Thymus (tissue), 11 donors: ENCODE data around the gene HOXD9. TPM values are rescaled to one million over a fixed set of nuclear protein-coding genes. Genes with fewer than 3 reads are reported as not detected.
A peak's percentile ranks its signal among the peaks of the same experiment; 100 is the strongest.

Experiments
- DNase-seq, 9 donors: peaks; one replicate each; pipeline ENCODE4 v3.0.0-alpha.2; 2013; ENCODE audit warnings: low spot score in 9 of 9, low read depth in 6 of 9, missing footprints in 1 of 9
- H3K27ac ChIP-seq, 2 donors: one replicate each; pipeline ENCODE4 v1.5.1; 2013; ENCODE audit warnings: control low read depth in 1 of 2, low read depth in 1 of 2, low read length in 1 of 2, mild to moderate bottlenecking in 1 of 2, moderate library complexity in 1 of 2
- H3K27me3 ChIP-seq, 2 donors: one replicate each; pipeline ENCODE4 v1.5.1; 2013; ENCODE audit warnings: low read length in 1 of 2; ENCODE audit not compliant: control insufficient read depth in 2 of 2, insufficient read depth in 1 of 2
- H3K36me3 ChIP-seq, 2 donors: one replicate each; pipeline ENCODE4 v1.5.1; 2013; ENCODE audit warnings: low read length in 1 of 2, mild to moderate bottlenecking in 1 of 2, moderate library complexity in 1 of 2; ENCODE audit not compliant: control insufficient read depth in 2 of 2, insufficient read depth in 2 of 2
- H3K4me1 ChIP-seq, 2 donors: one replicate each; pipeline ENCODE4 v1.5.1; 2013; ENCODE audit warnings: low read length in 2 of 2; ENCODE audit not compliant: control insufficient read depth in 2 of 2, insufficient read depth in 2 of 2
- H3K4me3 ChIP-seq, 2 donors: one replicate each; pipeline ENCODE4 v1.5.1; 2013; ENCODE audit warnings: low read length in 2 of 2, control low read depth in 1 of 2, mild to moderate bottlenecking in 1 of 2
- H3K9me3 ChIP-seq, 2 donors: one replicate each; pipeline ENCODE4 v1.5.1; 2013; ENCODE audit warnings: low read length in 1 of 2, mild to moderate bottlenecking in 1 of 2; ENCODE audit not compliant: control insufficient read depth in 2 of 2, insufficient read depth in 1 of 2
- WGBS: extraction: QIAGEN DNeasy Blood & Tissue Kit; methylation state at CpG from one replicate; pipeline ENCODE4 v1.1.7; 2013; 5-methylcytosine and 5-hydroxymethylcytosine counted together
- polyA plus RNA-seq: library from polyadenylated mRNA; stranded (reverse); fragments of 200-250 nt; gene quantifications from one replicate; pipeline ENCODE4 v1.2.3, GENCODE V29; 2013
- total RNA-seq: library from RNA; stranded (reverse); fragments of 120-200 nt; gene quantifications from one replicate; pipeline ENCODE4 v1.2.4, GENCODE V29; 2013
- donor health status: healthy.

HOXD9 gene
- total and polyA plus RNA-seq, 2 donors: 0.14 to 1.8 TPM

DNA sequence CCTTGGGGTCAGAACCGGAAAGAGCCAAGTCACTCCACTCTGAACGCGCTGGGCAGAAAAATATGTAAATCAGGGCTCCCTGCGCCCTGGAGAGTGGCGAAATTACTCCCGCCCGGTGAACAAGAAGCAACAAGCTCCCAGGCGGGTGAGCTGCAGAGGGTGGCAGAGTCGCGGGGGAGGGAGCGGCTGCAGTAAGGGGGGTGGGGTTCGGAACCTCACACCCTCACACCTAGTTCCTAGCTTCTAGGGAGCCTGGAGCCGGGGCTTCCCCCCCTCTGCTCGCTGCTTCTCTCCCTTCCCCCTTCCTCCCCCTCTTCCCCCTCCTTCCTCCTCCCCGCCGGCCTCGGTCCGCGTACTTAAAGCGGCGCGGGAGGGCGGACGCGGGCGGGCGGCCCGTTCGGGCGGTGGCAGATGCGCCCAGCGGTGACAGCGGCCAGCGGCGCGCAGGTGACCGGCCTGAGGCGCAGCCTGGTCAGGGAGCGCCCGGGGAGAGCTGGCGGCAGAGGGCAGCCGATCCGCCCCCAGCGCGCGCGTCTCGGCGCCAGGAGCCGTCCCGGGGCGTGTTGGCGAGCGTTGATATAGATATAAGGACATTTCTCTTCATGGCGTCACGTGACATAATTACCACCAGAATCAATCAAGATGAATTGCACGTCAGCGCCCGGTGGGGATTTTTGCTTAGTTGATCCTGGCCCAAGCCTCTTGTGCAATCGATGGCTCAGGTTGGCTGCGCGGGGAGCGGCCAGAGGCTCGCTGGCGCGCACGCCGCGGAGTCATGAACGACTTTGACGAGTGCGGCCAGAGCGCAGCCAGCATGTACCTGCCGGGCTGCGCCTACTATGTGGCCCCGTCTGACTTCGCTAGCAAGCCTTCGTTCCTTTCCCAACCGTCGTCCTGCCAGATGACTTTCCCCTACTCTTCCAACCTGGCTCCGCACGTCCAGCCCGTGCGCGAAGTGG lies 15.7 kb upstream of the HOXD9 start, which contains the start of gene HOXD11:
Gene HOXD11, plus strand, starts transcription at position 700 of the 959 bp plus-strand sequence. Its CDS starts 76 bp downstream, at position 776.
- no peak within 1 kb of the TSS for H3K27ac ChIP-seq
- DNase-seq: no peak
- H3K4me3 ChIP-seq: no peak within 1 kb of the TSS
- peaks cover 93 to 98% of the 10 kb centered on the region in 2 donors for H3K27me3 ChIP-seq
- H3K9me3 ChIP-seq: peaks cover 0 to 4% of the 10 kb centered on the region in 2 donors
- peaks cover 0 to 3% of the 10 kb centered on the region in 2 donors for H3K4me1 ChIP-seq
- 4% methylated on average over 85 of the region's 85 CpGs for WGBS
- H3K36me3 ChIP-seq: no peaks in the 10 kb centered on the region

DNA sequence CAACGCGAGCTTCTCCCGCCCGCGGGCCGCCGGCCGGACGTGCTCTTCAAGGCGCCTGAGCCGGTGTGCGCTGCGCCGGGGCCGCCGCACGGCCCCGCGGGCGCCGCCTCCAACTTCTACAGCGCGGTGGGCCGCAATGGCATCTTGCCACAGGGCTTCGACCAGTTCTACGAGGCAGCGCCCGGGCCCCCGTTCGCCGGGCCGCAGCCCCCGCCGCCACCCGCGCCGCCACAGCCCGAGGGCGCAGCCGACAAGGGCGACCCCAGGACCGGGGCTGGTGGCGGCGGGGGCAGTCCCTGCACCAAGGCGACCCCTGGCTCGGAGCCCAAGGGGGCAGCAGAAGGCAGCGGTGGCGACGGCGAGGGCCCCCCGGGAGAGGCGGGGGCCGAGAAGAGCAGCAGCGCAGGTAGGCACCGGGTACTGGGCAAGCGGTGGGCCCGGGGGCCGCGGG lies 14.8 kb upstream of the HOXD9 start:
- Histone ChIP-seq H3K4me1 (peaks cover 0 to 3% of the 10 kb centered on the region in 2 donors), H3K27me3 (peaks cover 93 to 98% of the 10 kb centered on the region in 2 donors), H3K27ac (no peak overlapping the region), H3K4me3 (no peak overlapping the region), H3K9me3 (peaks cover 0 to 4% of the 10 kb centered on the region in 2 donors), H3K36me3 (no peaks in the 10 kb centered on the region)
- no peak for DNase-seq
- WGBS: 5% methylated on average over 59 of the region's 59 CpGs

DNA sequence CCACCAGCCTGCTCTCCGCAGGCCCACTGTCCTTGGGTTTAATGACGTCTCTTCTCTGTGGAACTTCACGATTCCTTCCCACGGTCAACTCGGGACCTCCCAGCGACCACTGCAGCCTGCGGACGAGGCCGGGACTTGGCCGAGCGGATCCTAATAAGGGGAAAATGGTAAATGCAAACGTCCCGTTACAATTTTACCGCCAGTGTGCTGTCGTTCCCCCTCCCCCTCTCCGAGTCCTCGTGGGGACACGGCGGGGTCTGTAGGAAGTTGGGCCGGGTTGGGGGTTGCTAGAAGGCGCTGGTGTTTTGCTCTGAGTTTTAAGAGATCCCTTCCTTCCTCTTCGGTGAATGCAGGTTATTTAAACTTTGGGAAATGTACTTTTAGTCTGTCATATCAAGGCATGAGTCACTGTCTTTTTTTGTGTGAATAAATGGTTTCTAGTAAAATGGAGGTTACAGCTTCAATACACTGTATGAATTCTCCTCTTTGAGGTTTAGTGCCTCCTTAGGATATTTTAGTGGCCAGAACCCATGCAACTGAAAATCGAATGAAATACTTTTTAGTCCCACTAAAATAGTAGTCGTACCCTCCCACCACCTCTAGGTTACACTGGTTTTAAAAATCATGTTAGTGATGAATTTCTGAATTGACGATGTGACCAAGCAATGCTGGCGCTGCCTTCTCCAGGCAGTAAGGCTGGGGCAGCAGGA lies 13.2 kb upstream of the HOXD9 start:
- Histone ChIP-seq H3K27ac (no peak overlapping the region), H3K27me3 (peaks cover 89 to 98% of the 10 kb centered on the region in 2 donors), H3K9me3 (peaks cover 0 to 3% of the 10 kb centered on the region in 2 donors), H3K4me1 (peaks cover 0 to 3% of the 10 kb centered on the region in 2 donors), H3K4me3 (no peak overlapping the region), H3K36me3 (no peaks in the 10 kb centered on the region)
- 12% methylated on average over 26 of the region's 26 CpGs for WGBS
- DNase-seq: no peak

DNA sequence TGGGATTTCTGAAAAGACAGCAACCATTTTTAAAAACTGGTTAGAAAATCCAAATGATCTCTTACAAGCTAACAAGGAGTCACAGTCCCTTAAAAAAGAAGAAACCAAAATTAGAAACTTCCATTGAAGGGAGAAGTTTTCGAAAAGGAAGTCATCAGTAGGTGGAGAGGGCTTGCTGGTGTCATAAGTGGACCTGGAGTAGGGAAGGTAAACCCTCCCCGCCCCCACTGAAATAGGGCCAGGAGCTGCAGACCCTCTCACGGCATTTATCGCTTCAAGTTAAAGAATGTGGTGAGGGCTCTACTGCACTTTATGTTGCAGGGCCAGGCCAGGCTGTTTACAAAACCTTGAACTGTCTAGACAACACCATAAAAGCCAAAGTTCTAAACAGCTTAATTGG lies 12.6 kb upstream of the HOXD9 start:
- WGBS: 15% methylated on average over 4 of the region's 4 CpGs
- Histone ChIP-seq H3K27ac (no peak overlapping the region), H3K27me3 (peaks cover 89 to 98% of the 10 kb centered on the region in 2 donors)

DNA sequence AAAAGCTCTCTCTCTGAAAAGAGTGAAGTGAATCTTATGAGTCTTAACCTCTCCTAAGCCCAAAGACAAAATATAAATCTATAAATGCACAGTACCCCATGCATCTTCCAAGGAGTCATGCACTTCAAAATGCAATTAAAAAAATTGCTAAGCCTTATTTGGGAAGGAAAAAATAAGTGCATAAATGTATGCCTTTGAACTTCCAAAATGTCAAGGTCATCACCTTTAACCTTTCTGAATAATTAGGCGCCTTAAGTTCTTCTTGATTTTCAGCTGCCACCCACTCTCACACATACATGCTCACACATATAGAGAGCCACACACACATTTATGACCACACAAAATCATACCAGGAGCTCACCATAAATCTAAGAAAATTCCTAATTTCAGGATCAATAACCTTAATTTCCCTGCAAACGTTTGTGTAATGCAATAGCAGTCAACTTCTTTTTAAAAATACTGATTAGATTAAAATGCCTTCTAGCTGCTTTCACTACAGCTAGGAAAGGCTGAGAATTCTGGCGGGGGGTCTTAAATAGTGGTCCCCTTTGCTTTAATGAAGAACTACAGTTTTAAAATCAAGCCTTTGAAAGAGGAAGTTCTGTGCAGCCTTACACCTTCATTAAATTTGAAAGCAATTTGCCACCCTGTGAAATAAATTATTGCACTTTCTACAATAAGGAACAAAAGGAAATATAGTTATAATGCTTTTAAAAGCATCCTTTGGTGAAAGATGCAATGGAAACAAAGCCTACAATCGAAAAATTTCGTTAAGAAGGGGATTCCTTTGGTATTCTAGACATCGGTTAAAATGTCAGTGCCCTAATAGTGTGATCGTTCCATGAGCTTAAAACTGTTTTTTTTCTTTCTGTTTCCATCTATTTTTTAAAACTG lies 11.9 kb upstream of the HOXD9 start:
- Histone ChIP-seq H3K4me3 (no peak overlapping the region), H3K4me1 (peaks cover 0 to 3% of the 10 kb centered on the region in 2 donors), H3K36me3 (no peaks in the 10 kb centered on the region), H3K27me3 (peaks cover 89 to 98% of the 10 kb centered on the region in 2 donors), H3K27ac (no peak overlapping the region), H3K9me3 (no peaks in the 10 kb centered on the region)
- no peak for DNase-seq
- WGBS: 22% methylated on average over 7 of the region's 7 CpGs

More for the DNA sequence above, 12.6 kb upstream of the HOXD9 start:
- Histone ChIP-seq H3K4me1 (peaks cover 0 to 3% of the 10 kb centered on the region in 2 donors), H3K9me3 (no peaks in the 10 kb centered on the region), H3K36me3 (no peaks in the 10 kb centered on the region), H3K4me3 (no peak overlapping the region)
- no peak for DNase-seq

DNA sequence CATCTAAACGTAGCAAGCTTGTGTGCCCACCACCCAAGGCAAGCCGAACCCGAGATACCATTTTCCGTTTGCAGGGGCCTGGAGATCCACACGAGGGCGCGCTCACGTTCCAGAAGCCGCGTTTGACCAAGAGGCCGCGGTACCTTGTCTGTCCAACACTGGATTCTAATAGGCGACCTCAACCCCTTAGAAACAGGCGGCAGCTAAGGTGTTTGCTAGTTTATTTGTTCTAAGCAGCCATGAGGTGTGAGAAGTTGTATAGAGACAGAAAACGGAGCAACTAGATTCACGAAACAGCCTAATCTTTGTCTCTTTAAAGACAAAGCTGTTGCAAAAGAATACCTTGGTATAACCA lies 11.2 kb upstream of the HOXD9 start:
- Histone ChIP-seq H3K36me3 (no peaks in the 10 kb centered on the region), H3K4me3 (no peak overlapping the region), H3K27me3 (peaks cover 89 to 98% of the 10 kb centered on the region in 2 donors), H3K27ac (no peak overlapping the region), H3K4me1 (peaks cover 0 to 3% of the 10 kb centered on the region in 2 donors), H3K9me3 (peaks cover 0 to 3% of the 10 kb centered on the region in 2 donors)
- 3% methylated on average over 16 of the region's 16 CpGs for WGBS
- peak in 2 of 9 donors; percentile 40 to 56 for DNase-seq

DNA sequence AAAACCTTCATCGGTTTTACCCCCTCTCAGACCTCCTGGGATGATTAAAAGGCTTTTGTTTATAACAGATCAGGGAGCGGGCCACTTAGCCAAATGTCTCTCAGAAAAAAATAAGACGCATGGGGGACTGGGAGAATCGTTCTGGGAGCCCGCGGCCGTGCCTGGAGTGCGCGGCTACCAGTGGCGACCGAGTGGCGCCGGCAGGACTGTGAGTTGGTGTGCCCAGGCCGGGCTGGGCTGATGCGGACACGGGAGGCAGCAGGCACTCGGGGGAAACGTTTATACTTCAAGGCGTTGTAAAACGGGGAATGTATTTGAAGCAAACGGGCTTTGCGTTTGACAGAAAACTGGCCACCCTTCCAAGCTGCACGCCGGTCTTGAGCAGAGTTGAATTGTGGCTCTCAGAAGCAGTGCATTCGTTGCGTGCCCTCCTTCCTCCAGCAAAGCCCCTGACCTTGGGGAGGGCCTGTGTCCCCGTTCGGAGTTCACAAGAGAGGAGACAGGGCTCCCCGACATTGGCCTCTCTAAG lies 10.6 kb upstream of the HOXD9 start:
- no peaks in the 10 kb centered on the region for H3K36me3 ChIP-seq
- no peak overlapping the region for H3K4me3 ChIP-seq
- WGBS: 6% methylated on average over 29 of the region's 29 CpGs
- peaks cover 89 to 98% of the 10 kb centered on the region in 2 donors for H3K27me3 ChIP-seq
- no peak for DNase-seq
- H3K9me3 ChIP-seq: peaks cover 0 to 6% of the 10 kb centered on the region in 2 donors
- H3K4me1 ChIP-seq: peaks cover 0 to 3% of the 10 kb centered on the region in 2 donors
- no peak overlapping the region for H3K27ac ChIP-seq
